Smooth muscle cell of bladder (primary cell): ENCODE data around the gene STON1. TPM values are rescaled to one million over a fixed set of nuclear protein-coding genes. Genes with fewer than 3 reads are reported as not detected.

Experiments
- total RNA-seq: library from RNA; depleted of rRNA; stranded (reverse); fragments of >200 nt; gene quantifications from 2 replicates; pipeline ENCODE4 v1.2.3, GENCODE V29; 2014

The STON1 gene, protein sequence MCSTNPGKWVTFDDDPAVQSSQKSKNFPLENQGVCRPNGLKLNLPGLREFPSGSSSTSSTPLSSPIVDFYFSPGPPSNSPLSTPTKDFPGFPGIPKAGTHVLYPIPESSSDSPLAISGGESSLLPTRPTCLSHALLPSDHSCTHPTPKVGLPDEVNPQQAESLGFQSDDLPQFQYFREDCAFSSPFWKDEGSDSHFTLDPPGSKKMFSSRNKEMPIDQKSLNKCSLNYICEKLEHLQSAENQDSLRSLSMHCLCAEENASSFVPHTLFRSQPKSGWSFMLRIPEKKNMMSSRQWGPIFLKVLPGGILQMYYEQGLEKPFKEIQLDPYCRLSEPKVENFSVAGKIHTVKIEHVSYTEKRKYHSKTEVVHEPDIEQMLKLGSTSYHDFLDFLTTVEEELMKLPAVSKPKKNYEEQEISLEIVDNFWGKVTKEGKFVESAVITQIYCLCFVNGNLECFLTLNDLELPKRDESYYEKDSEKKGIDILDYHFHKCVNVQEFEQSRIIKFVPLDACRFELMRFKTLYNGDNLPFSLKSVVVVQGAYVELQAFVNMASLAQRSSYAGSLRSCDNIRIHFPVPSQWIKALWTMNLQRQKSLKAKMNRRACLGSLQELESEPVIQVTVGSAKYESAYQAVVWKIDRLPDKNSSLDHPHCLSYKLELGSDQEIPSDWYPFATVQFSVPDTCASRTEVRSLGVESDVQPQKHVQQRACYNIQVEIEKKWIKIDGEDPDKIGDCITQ
- total RNA-seq = 27.3 and 48.2 TPM in 2 replicates

DNA sequence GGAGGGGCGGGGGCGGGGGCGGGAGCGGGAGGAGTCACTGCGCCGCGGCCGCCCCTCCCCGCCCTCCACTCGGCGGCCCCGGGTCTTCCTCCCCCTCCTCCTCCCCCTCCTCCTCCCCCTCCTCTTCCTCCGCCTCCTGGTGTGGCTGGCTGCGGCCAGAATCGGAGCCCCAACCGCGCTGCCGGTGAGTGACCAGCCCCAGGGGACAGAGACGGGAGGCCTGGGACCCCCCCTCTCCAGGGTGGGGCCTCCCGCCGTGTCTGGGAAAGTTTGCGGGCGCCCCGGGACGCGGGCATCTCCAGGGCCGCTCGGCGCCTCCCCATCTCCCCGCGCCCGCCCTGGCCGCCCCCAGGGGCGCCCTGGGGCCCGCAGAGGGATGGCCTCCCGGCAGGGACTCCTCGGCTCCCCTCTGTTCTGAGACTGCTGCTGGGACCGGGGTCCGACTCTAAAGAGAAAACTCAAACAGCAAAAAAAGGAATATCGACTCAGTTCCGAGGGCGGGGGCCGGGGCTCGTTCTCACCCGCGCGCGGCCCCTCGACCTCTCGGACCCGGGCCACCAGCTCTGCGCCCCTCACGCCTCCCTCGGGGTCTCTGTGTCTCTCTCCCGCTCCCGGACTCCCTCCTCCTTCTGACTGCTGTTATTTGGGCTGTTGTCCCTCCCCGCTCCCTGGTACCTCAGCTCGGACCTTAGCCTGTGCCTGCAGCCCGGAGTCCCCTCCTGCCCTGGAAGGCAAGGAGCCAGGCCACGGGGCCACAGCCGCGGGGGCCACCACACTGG is at the start of gene STON1:
Gene STON1 (plus strand): TSS at position 122 of the 779 bp plus-strand sequence. CDS start 50,480 bp downstream, outside the sequence.

DNA sequence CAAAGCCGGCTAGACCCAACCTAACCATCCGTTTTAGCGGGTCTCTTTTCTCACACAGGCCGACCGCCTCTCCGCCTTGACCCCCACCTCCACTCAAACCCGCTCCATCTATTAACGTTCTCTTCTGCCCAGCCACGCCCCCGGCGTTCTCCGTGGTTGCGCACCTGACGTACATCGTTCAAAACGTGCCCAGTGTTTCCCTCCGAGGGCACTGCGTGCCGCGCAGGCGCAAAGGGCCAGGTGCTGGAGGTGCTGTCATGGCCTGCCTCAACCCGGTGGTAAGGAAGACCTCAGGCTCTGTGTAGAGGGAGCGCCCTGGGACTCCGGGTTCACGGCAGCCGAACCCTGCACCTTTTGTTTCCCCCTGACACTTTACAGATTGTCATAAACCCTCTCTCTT is 87.7 kb downstream of the STON1 start, which contains the start of gene GTF2A1L:
Gene GTF2A1L (plus strand): TSS at position 239 of the 400 bp plus-strand sequence. CDS start 19 bp downstream, at position 258.

Other genes starting within 250 kb of the STON1 start
- 15.7 and 17.2 TPM in 2 replicates for gene FOXN2, start 215.5 kb upstream of the STON1 start, total RNA-seq
- 18.5 and 25.6 TPM in 2 replicates for gene PPP1R21, start 89.4 kb upstream of the STON1 start, total RNA-seq
- 0.09 and 3.6 TPM in 2 replicates for gene GTF2A1L, start 87.7 kb downstream of the STON1 start, total RNA-seq
- gene LHCGR, start 225.6 kb downstream of the STON1 start, total RNA-seq = not detected in 2 replicates